Caco-2 (cell line): ENCODE data around the gene ACYP1. TPM values are rescaled to one million over a fixed set of nuclear protein-coding genes. Genes with fewer than 3 reads are reported as not detected.
A peak's percentile ranks its signal among the peaks of the same experiment; 100 is the strongest.

Experiments used
- BruUV-seq: library from RNA; stranded (reverse); fragments of 400-500 nt; replicated peaks from 2 replicates; lab custom pipeline; 2021; lab: Mats Ljungman, UMichigan
- CTCF ChIA-PET: fragments of 300-600 bp; sonication (Branson Sonifier 250); formaldehyde crosslinking; loops from one replicate; lab custom pipeline; 2022; ENCODE audit warnings: antibody characterized with exemption; lab: Charles Lee
- POLR2A ChIA-PET: fragments of 300-600 bp; sonication (Branson Sonifier 250); formaldehyde crosslinking; loops from one replicate; lab custom pipeline; 2022; ENCODE audit warnings: antibody characterized with exemption; lab: Charles Lee
- DNase-seq, 2 experiments: peaks; one replicate each; pipeline versions ENCODE4 v3.0.0 to v3.0.0-alpha.2; 2020 to 2022
- H3K27me3 ChIP-seq: replicated peaks from 2 replicates; pipeline ENCODE4 v1.6.0; 2011; ENCODE audit warnings: low read length; ENCODE audit not compliant: control insufficient read depth, insufficient read depth
- H3K36me3 ChIP-seq: 2 replicates; pipeline ENCODE4 v1.5.1; 2011; ENCODE audit warnings: low read length; ENCODE audit not compliant: control insufficient read depth, insufficient read depth
- H3K4me1 ChIP-seq: fragments of 250-450 bp; sonication (Bioruptor Pico); 2 replicates; pipeline ENCODE4 v1.5.1; 2020; ENCODE audit warnings: mild to moderate bottlenecking
- H3K4me3 ChIP-seq: 2 replicates; pipeline ENCODE4 v1.5.1; 2011; ENCODE audit warnings: low read depth, mild to moderate bottlenecking, control low read depth, low read length
- H3K9me3 ChIP-seq: fragments of 250-450 bp; sonication (Bioruptor Pico); 2 replicates; pipeline ENCODE4 v1.5.1; 2020; ENCODE audit warnings: mild to moderate bottlenecking, moderate library complexity
- H3K27ac Mint-ChIP-seq: one replicate; pipeline ENCODE4 v1.8.0; 2022; ENCODE audit warnings: mixed read lengths; ENCODE audit not compliant: unreplicated experiment
- H3K27me3 Mint-ChIP-seq: one replicate; pipeline ENCODE4 v1.8.0; 2022; ENCODE audit warnings: mixed read lengths; ENCODE audit not compliant: insufficient read depth, unreplicated experiment
- H3K36me3 Mint-ChIP-seq: one replicate; pipeline ENCODE4 v1.8.0; 2022; ENCODE audit warnings: mild to moderate bottlenecking, mixed read lengths; ENCODE audit not compliant: insufficient read depth, unreplicated experiment
- H3K4me1 Mint-ChIP-seq: one replicate; pipeline ENCODE4 v1.8.0; 2022; ENCODE audit warnings: low read depth, mixed read lengths; ENCODE audit not compliant: unreplicated experiment
- H3K4me3 Mint-ChIP-seq: one replicate; pipeline ENCODE4 v1.8.0; 2022; ENCODE audit warnings: mild to moderate bottlenecking, moderate library complexity, mixed read lengths; ENCODE audit not compliant: unreplicated experiment
- H3K9me3 Mint-ChIP-seq: one replicate; pipeline ENCODE4 v1.8.0; 2022; ENCODE audit warnings: mixed read lengths; ENCODE audit not compliant: unreplicated experiment
- intact Hi-C: fragments of 100-400 bp; cut with micrococcal nuclease; formaldehyde crosslinking; loops from one replicate; pipeline ENCODE4 v1.10.0; 2022; ENCODE audit not compliant: unreplicated experiment
- total RNA-seq: library from RNA; stranded (reverse); gene quantifications from 2 replicates; pipeline ENCODE4 v1.2.3, GENCODE V29; 2022
- TF ChIP-seq, protein P1 (sequence below), 2 experiments: fragments of 200-600 bp in 1 of 2; IDR thresholded peaks; 1 replicate in 1 of 2; 2 replicates in 1 of 2; pipeline versions ENCODE4 v1.5.1 to v1.8.0; 2011 to 2022; ENCODE audit warnings: antibody characterized with exemption in 1 of 2, control low read depth in 1 of 2, inconsistent platforms in 1 of 2, low read depth in 1 of 2, low read length in 1 of 2, mild to moderate bottlenecking in 1 of 2, moderate library complexity in 1 of 2; ENCODE audit not compliant: insufficient read depth in 1 of 2, severe bottlenecking in 1 of 2, unreplicated experiment in 1 of 2

Gene ACYP1
- total RNA-seq, 1 experiment from 2014 or later: 16.0 TPM

DNA sequence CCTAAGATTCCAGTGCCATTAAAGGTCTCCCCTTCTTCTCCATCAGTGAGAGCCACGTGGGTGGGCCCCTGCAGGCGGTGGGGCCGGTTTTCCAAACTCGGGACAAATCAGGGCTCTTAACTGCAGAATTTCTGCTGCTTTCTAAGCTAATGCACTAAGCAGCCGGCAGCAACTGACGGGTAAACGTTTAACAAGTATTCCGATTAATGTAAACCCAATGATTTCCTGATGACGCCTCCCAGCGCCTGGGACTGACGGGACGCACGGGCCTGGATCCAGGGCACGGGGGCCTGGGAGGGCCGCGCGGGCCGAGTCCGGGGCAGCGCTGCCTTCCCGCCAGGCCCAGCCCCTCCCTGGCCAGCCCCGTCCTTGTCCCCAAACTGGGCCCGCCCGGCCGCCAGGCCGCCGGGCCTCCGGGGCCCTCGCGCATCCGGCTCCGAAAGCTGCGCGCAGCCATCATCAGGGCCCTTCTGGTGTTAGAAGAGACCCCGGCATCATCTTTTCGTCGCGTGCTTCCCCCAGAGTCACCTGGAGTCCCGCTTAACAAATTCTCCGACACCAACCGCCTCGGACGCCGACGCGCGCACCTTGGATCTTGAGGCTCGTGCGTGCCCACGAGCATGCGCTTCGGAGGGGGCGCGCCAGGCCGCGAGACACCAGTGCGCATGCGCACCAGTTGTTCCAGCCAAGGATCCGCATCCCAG lies 12.8 kb downstream of the ACYP1 start, which contains the start of gene MLH3:
Gene MLH3 (minus strand): TSS at position 616 of the 704 bp plus-strand sequence. CDS start 1,812 bp downstream, outside the sequence.
- H3K36me3 Mint-ChIP-seq: peaks cover 35% of the 10 kb centered on the region
- Histone ChIP-seq H3K9me3 (no peaks in the 10 kb centered on the region), H3K27me3 (no peaks in the 10 kb centered on the region), H3K4me3 (peak within 1 kb of the TSS; percentile 62), H3K4me1 (peaks cover 10% of the 10 kb centered on the region), H3K36me3 (no peaks in the 10 kb centered on the region)
- no peaks in the 10 kb centered on the region for H3K9me3 Mint-ChIP-seq
- peaks cover 5% of the 10 kb centered on the region for H3K4me1 Mint-ChIP-seq
- peak within 1 kb of the TSS; percentile 86 for H3K27ac Mint-ChIP-seq
- ChIA-PET CTCF (interaction anchor here (0.6 kb wide), 1 partner anchor 28 kb away, joined by 3 read pairs; no protein-coding TSS in a partner anchor), POLR2A (interaction anchor here (0.7 kb wide), 1 partner anchor 146 kb away, joined by 8 read pairs; no protein-coding TSS in a partner anchor)
- peak within 1 kb of the TSS; percentile 85 for H3K4me3 Mint-ChIP-seq
- no TSS peak for BruUV-seq
- H3K27me3 Mint-ChIP-seq: no peaks in the 10 kb centered on the region
- intact Hi-C loops: loop anchor here (1.0 to 2.0 kb wide), 2 partner anchors 18 to 49 kb away; partner anchors contain the start of genes EIF2B2 and ZC2HC1C
- TF ChIP-seq, protein P1, sequence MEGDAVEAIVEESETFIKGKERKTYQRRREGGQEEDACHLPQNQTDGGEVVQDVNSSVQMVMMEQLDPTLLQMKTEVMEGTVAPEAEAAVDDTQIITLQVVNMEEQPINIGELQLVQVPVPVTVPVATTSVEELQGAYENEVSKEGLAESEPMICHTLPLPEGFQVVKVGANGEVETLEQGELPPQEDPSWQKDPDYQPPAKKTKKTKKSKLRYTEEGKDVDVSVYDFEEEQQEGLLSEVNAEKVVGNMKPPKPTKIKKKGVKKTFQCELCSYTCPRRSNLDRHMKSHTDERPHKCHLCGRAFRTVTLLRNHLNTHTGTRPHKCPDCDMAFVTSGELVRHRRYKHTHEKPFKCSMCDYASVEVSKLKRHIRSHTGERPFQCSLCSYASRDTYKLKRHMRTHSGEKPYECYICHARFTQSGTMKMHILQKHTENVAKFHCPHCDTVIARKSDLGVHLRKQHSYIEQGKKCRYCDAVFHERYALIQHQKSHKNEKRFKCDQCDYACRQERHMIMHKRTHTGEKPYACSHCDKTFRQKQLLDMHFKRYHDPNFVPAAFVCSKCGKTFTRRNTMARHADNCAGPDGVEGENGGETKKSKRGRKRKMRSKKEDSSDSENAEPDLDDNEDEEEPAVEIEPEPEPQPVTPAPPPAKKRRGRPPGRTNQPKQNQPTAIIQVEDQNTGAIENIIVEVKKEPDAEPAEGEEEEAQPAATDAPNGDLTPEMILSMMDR (IDR thresholded peaks at IDR 0.05; ENCODE audit: insufficient read depth in 1 of 2, low read depth in 1 of 2, low read length in 1 of 2, severe bottlenecking in 1 of 2, unreplicated experiment in 1 of 2): no peak
- peak; percentile 88 to 90 for DNase-seq

DNA sequence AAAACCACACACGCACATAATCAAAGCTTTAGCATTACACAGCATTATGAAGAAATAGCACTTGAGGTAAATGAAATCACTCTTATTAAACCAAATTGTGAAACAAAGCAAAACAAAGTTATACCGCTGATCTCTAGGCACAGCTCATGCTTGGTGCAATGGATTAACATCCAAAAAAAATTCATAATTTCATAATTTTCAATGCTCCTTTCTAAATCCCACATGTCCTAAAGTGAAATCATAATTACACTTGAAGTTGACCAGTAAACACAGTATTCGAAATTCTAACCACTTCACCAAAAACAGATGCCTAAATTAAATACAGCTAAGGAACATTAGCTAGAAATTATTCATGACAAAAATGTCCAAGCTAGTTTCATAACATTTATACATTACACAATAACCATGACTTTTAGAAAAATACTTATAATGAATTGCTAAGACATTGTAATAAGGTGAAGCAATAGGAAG lies 14.1 kb downstream of the ACYP1 start:
- POLR2A ChIA-PET: no interaction called here
- BruUV-seq: TSS peak; percentile 19
- peak overlapping the region; percentile 85 for H3K4me3 Mint-ChIP-seq
- Histone ChIP-seq H3K9me3 (no peaks in the 10 kb centered on the region), H3K4me1 (peaks cover 10% of the 10 kb centered on the region), H3K27me3 (no peaks in the 10 kb centered on the region), H3K36me3 (no peaks in the 10 kb centered on the region), H3K4me3 (no peak overlapping the region)
- no peaks in the 10 kb centered on the region for H3K9me3 Mint-ChIP-seq
- H3K27me3 Mint-ChIP-seq: no peaks in the 10 kb centered on the region
- peaks cover 28% of the 10 kb centered on the region for H3K36me3 Mint-ChIP-seq
- H3K4me1 Mint-ChIP-seq: peaks cover 5% of the 10 kb centered on the region
- intact Hi-C loops: loop anchor here (2.0 kb wide), 1 partner anchor 19 kb away; the partner anchor contains the start of gene ZC2HC1C
- H3K27ac Mint-ChIP-seq: no peak overlapping the region
- DNase-seq: no peak
- TF ChIP-seq, protein P1 (IDR thresholded peaks at IDR 0.05; ENCODE audit: insufficient read depth in 1 of 2, low read depth in 1 of 2, low read length in 1 of 2, severe bottlenecking in 1 of 2, unreplicated experiment in 1 of 2): no peak
- CTCF ChIA-PET: interaction anchor here (0.6 kb wide), 1 partner anchor 20 kb away, joined by 3 read pairs; the partner anchor contains the start of gene ZC2HC1C

DNA sequence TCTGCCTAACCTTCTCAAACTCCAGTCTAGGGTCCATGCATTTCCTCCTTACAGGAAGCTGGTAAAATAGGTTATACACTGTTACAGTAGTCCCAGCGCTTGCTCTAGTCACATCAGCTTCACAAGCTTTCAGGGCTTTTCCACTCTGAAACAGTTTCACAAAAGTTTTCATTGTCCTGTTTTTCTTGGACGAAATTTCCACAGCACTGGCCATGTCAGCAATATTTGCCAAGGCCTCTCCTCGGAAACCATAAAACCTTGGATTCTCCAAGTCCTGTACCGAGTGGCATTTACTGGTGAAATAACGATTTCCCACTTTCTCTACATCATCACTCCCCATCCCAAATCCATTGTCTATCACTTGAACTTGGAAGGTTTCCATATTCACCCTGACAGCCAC lies 14.7 kb downstream of the ACYP1 start:
- no peaks in the 10 kb centered on the region for H3K27me3 Mint-ChIP-seq
- Histone ChIP-seq H3K4me3 (no peak overlapping the region), H3K27me3 (no peaks in the 10 kb centered on the region), H3K9me3 (no peaks in the 10 kb centered on the region), H3K36me3 (no peaks in the 10 kb centered on the region), H3K4me1 (peaks cover 10% of the 10 kb centered on the region)
- ChIA-PET POLR2A (interaction anchor here (0.6 kb wide), 1 partner anchor 272 kb away, joined by 4 read pairs; no protein-coding TSS in a partner anchor), CTCF (no interaction called here)
- H3K27ac Mint-ChIP-seq: no peak overlapping the region
- peaks cover 28% of the 10 kb centered on the region for H3K36me3 Mint-ChIP-seq
- BruUV-seq: no TSS peak
- no peak for DNase-seq
- no peak overlapping the region for H3K4me3 Mint-ChIP-seq
- H3K4me1 Mint-ChIP-seq: peaks cover 5% of the 10 kb centered on the region
- H3K9me3 Mint-ChIP-seq: no peaks in the 10 kb centered on the region
- TF ChIP-seq, protein P1 (IDR thresholded peaks at IDR 0.05; ENCODE audit: insufficient read depth in 1 of 2, low read depth in 1 of 2, low read length in 1 of 2, severe bottlenecking in 1 of 2, unreplicated experiment in 1 of 2): no peak
- intact Hi-C loops: no loop called here
